ENCODE results near the gene EPHA6. TPM values are rescaled to one million over a fixed set of nuclear protein-coding genes. Genes with fewer than 3 reads are reported as not detected.

The EPHA6 gene
- total and polyA plus RNA-seq, 2 donors (not counting 1 experiment from before 2014, with no cell fraction given), result under 0.01 TPM; not detected in 1

GRCh38 chr3:97070302-97070701, 255.9 kb downstream of the EPHA6 start:
- no peak overlapping the region for H3K9ac ChIP-seq (ENCODE audit: insufficient read depth, low read length)
- no peak overlapping the region for H2AFZ ChIP-seq (ENCODE audit: low read length)
- TF ChIP-seq CTCF (conservative IDR thresholded peaks at IDR 0.05 in 1 of 2, IDR thresholded peaks at IDR 0.05 in 1 of 2; ENCODE audit: low read depth in 1 of 2, low read length in 2 of 2), result no peak
- H4K20me1 ChIP-seq (ENCODE audit: control insufficient read depth, extremely low read depth, insufficient read depth, low read length), result no peaks in the 10 kb centered on the region
- H3K36me3 ChIP-seq (ENCODE audit: control insufficient read depth, insufficient read depth, low read length), result no peaks in the 10 kb centered on the region
- no peak overlapping the region for H3K27ac ChIP-seq (ENCODE audit: insufficient read depth, low read length)
- no peaks in the 10 kb centered on the region for H3K27me3 ChIP-seq (ENCODE audit: control insufficient read depth, insufficient read depth, low read length)
- no peak overlapping the region for H3K4me2 ChIP-seq (ENCODE audit: extremely low read depth, insufficient read depth, low read length)
- no peak for DNase-seq (ENCODE audit: low read depth in 2 of 2)
- no peaks in the 10 kb centered on the region for H3K79me2 ChIP-seq (ENCODE audit: control insufficient read depth, insufficient read depth, low read length)
- H3K9me3 ChIP-seq (ENCODE audit: control insufficient read depth, insufficient read depth, low read depth, low read length), result no peaks in the 10 kb centered on the region
- H3K4me1 ChIP-seq (ENCODE audit: control insufficient read depth, extremely low read depth, insufficient read depth, low read length), result no peaks in the 10 kb centered on the region
- no peak overlapping the region for H3K4me3 ChIP-seq (replicated peaks in 1 of 4; ENCODE audit: control extremely low read depth in 1 of 4, insufficient read depth in 1 of 4, low read depth in 3 of 4, low read length in 4 of 4)

- H3K27ac ChIP-seq (ENCODE audit: insufficient read depth, low read length), result no peak overlapping the region
- H3K79me2 ChIP-seq (ENCODE audit: control insufficient read depth, insufficient read depth, low read length), result no peaks in the 10 kb centered on the region
- H3K36me3 ChIP-seq (ENCODE audit: control insufficient read depth, insufficient read depth, low read length), result no peaks in the 10 kb centered on the region
- no peak overlapping the region for H3K4me2 ChIP-seq (ENCODE audit: extremely low read depth, insufficient read depth, low read length)
- no peaks in the 10 kb centered on the region for H3K4me1 ChIP-seq (ENCODE audit: control insufficient read depth, extremely low read depth, insufficient read depth, low read length)
- no peaks in the 10 kb centered on the region for H3K27me3 ChIP-seq (ENCODE audit: control insufficient read depth, insufficient read depth, low read length)
- no peak overlapping the region for H2AFZ ChIP-seq (ENCODE audit: low read length)
- no peak overlapping the region for H3K4me3 ChIP-seq (replicated peaks in 1 of 4; ENCODE audit: control extremely low read depth in 1 of 4, insufficient read depth in 1 of 4, low read depth in 3 of 4, low read length in 4 of 4)
- no peaks in the 10 kb centered on the region for H4K20me1 ChIP-seq (ENCODE audit: control insufficient read depth, extremely low read depth, insufficient read depth, low read length)
- H3K9ac ChIP-seq (ENCODE audit: insufficient read depth, low read length), result no peak overlapping the region
- H3K9me3 ChIP-seq (ENCODE audit: control insufficient read depth, insufficient read depth, low read depth, low read length), result no peaks in the 10 kb centered on the region
- DNase-seq (ENCODE audit: low read depth in 2 of 2), result no peak
- TF ChIP-seq EZH2 (IDR thresholded peaks at IDR 0.05; ENCODE audit: low read length, missing control alignments) (no peak), CTCF (conservative IDR thresholded peaks at IDR 0.05 in 1 of 2, IDR thresholded peaks at IDR 0.05 in 1 of 2; ENCODE audit: low read depth in 1 of 2, low read length in 2 of 2) (no peak)
These were observed 260.2 kb downstream of the EPHA6 start for GRCh38 chr3:97074546-97074945.

- H4K20me1 ChIP-seq (ENCODE audit: control insufficient read depth, extremely low read depth, insufficient read depth, low read length), result no peaks in the 10 kb centered on the region
- H3K27me3 ChIP-seq (ENCODE audit: control insufficient read depth, insufficient read depth, low read length), result no peaks in the 10 kb centered on the region
- no peak overlapping the region for H2AFZ ChIP-seq (ENCODE audit: low read length)
- no peak for DNase-seq (ENCODE audit: low read depth in 2 of 2)
- TF ChIP-seq EZH2 (IDR thresholded peaks at IDR 0.05; ENCODE audit: low read length, missing control alignments), result no peak
- no peak for TF ChIP-seq CTCF (conservative IDR thresholded peaks at IDR 0.05 in 1 of 2, IDR thresholded peaks at IDR 0.05 in 1 of 2; ENCODE audit: low read depth in 1 of 2, low read length in 2 of 2)
- no peaks in the 10 kb centered on the region for H3K4me1 ChIP-seq (ENCODE audit: control insufficient read depth, extremely low read depth, insufficient read depth, low read length)
- no peaks in the 10 kb centered on the region for H3K9me3 ChIP-seq (ENCODE audit: control insufficient read depth, insufficient read depth, low read depth, low read length)
- no peak overlapping the region for H3K27ac ChIP-seq (ENCODE audit: insufficient read depth, low read length)
- no peaks in the 10 kb centered on the region for H3K79me2 ChIP-seq (ENCODE audit: control insufficient read depth, insufficient read depth, low read length)
- no peak overlapping the region for H3K9ac ChIP-seq (ENCODE audit: insufficient read depth, low read length)
- H3K4me3 ChIP-seq (replicated peaks in 1 of 4; ENCODE audit: control extremely low read depth in 1 of 4, insufficient read depth in 1 of 4, low read depth in 3 of 4, low read length in 4 of 4), result no peak overlapping the region
- H3K4me2 ChIP-seq (ENCODE audit: extremely low read depth, insufficient read depth, low read length), result no peak overlapping the region
- no peaks in the 10 kb centered on the region for H3K36me3 ChIP-seq (ENCODE audit: control insufficient read depth, insufficient read depth, low read length)
These were observed 262.3 kb downstream of the EPHA6 start for GRCh38 chr3:97076673-97077072.
